Myocyte (in vitro differentiated cells): Measurements from ENCODE around the gene FNDC10. TPM values are rescaled to one million over a fixed set of nuclear protein-coding genes. Genes with fewer than 3 reads are reported as not detected.
"Not testable (repeated sequence)": the region's sequence is repeated elsewhere in the genome, so short reads cannot be mapped to it uniquely, and the experiment has no call there.

Experiments
- DNase-seq: peaks from one replicate; pipeline ENCODE4 v3.0.0-alpha.2; 2012; ENCODE audit warnings: low read depth
- total RNA-seq: library from RNA; depleted of rRNA; stranded (reverse); fragments of >200 nt; gene quantifications from 2 replicates; pipeline ENCODE4 v1.2.3, GENCODE V29; 2014

Gene FNDC10
- total RNA-seq, 1 donor from 2014 or later, result 1.0 TPM

GRCh38 chr1:1599030-1599934 lies 653 bp downstream of the FNDC10 start:
- DNase-seq, result no peak

GRCh38 chr1:1598720-1599029 lies 1.3 kb downstream of the FNDC10 start:
- DNase-seq, result no peak

GRCh38 chr1:1598051-1598719 lies 1.8 kb downstream of the FNDC10 start:
- DNase-seq, result no peak

GRCh38 chr1:1597275-1597930 lies 2.5 kb downstream of the FNDC10 start:
- no peak for DNase-seq

GRCh38 chr1:1596493-1597274 lies 3.3 kb downstream of the FNDC10 start:
- DNase-seq, result no peak

- not testable (repeated sequence) for DNase-seq
Observed at GRCh38 chr1:1595341-1595740, 4.6 kb downstream of the FNDC10 start.

GRCh38 chr1:1594602-1595260 lies 5.2 kb downstream of the FNDC10 start:
- DNase-seq, result no peak

GRCh38 chr1:1593834-1594601 lies 5.9 kb downstream of the FNDC10 start:
- DNase-seq, result no peak

- DNase-seq, result no peak
Observed at GRCh38 chr1:1591452-1591851, 8.5 kb downstream of the FNDC10 start.

GRCh38 chr1:1583347-1584010 lies 16.5 kb downstream of the FNDC10 start:
- DNase-seq, result no peak

GRCh38 chr1:1582585-1583346 lies 17.2 kb downstream of the FNDC10 start:
- DNase-seq, result no peak

- no peak for DNase-seq
Observed at GRCh38 chr1:1578371-1578940, 21.5 kb downstream of the FNDC10 start.

- DNase-seq, result no peak
Observed at GRCh38 chr1:1577367-1578011, 22.4 kb downstream of the FNDC10 start.

- peak; percentile 93 for DNase-seq
Observed at GRCh38 chr1:1574721-1575537, 25.0 kb downstream of the FNDC10 start, which contains the start of gene SSU72. TSS of gene SSU72 (minus strand) at chr1:1574863. CDS start at chr1:1574557, 306 bp downstream.

GRCh38 chr1:1573843-1574720 lies 25.9 kb downstream of the FNDC10 start:
- DNase-seq, result peak; percentile 74

GRCh38 chr1:1569341-1569740 lies 30.6 kb downstream of the FNDC10 start:
- DNase-seq, result peak; percentile 77
